ENCODE measurements around the gene RYR3.
"Not testable (repeated sequence)": the region's sequence is repeated elsewhere in the genome, so short reads cannot be mapped to it uniquely, and the experiment has no call there.

RYR3 gene

GRCh38 chr15:33526532-33526931, 215.8 kb downstream of the RYR3 start:
- no peak for DNase-seq

- no peak for DNase-seq
These were observed 222.4 kb downstream of the RYR3 start for GRCh38 chr15:33533197-33533596.

GRCh38 chr15:33534642-33535041, 223.9 kb downstream of the RYR3 start:
- no peak for DNase-seq

GRCh38 chr15:33535135-33535534, 224.4 kb downstream of the RYR3 start:
- DNase-seq: peak; percentile 15

GRCh38 chr15:33539825-33540573, 229.2 kb downstream of the RYR3 start:
- no peak for DNase-seq

GRCh38 chr15:33543957-33544356, 233.2 kb downstream of the RYR3 start:
- no peak for DNase-seq

GRCh38 chr15:33545866-33546265, 235.1 kb downstream of the RYR3 start:
- DNase-seq: no peak

GRCh38 chr15:33547876-33548275, 237.1 kb downstream of the RYR3 start:
- peak; percentile 1 for DNase-seq

- DNase-seq: no peak
These were observed 241.1 kb downstream of the RYR3 start for GRCh38 chr15:33551860-33552259.

- no peak for DNase-seq
These were observed 242.4 kb downstream of the RYR3 start for GRCh38 chr15:33553157-33553556.

- DNase-seq: no peak
These were observed 248.6 kb downstream of the RYR3 start for GRCh38 chr15:33559207-33559890.

- no peak for DNase-seq
These were observed 250.6 kb downstream of the RYR3 start for GRCh38 chr15:33561407-33561806.

- no peak for DNase-seq
These were observed 251.2 kb downstream of the RYR3 start for GRCh38 chr15:33561967-33562366.

GRCh38 chr15:33565094-33565493, 254.3 kb downstream of the RYR3 start:
- no peak for DNase-seq

GRCh38 chr15:33567652-33568051, 256.9 kb downstream of the RYR3 start:
- no peak for DNase-seq

- no peak for DNase-seq
These were observed 258.3 kb downstream of the RYR3 start for GRCh38 chr15:33569036-33569435.

- not testable (repeated sequence) for DNase-seq
These were observed 267.1 kb downstream of the RYR3 start for GRCh38 chr15:33577911-33578310.

GRCh38 chr15:33580526-33580925, 269.8 kb downstream of the RYR3 start:
- DNase-seq: no peak

- DNase-seq: no peak
These were observed 270.3 kb downstream of the RYR3 start for GRCh38 chr15:33581032-33581431.

GRCh38 chr15:33584797-33585196, 274.0 kb downstream of the RYR3 start:
- no peak for DNase-seq

GRCh38 chr15:33586786-33587697, 276.3 kb downstream of the RYR3 start:
- DNase-seq: no peak

- DNase-seq: no peak
These were observed 277.0 kb downstream of the RYR3 start for GRCh38 chr15:33587773-33588172.

- DNase-seq: no peak
These were observed 282.1 kb downstream of the RYR3 start for GRCh38 chr15:33592864-33593263.
